Activated CD8-positive, alpha-beta memory T cell treated with anti-CD3 and anti-CD28 coated beads, Interleukin-2, amount 50 U/mL, for 1 hour (primary cell): Measurements from ENCODE around the gene LIMA1.
A peak's percentile ranks its signal among the peaks of the same experiment; 100 is the strongest.
"Not testable (repeated sequence)": the region's sequence is repeated elsewhere in the genome, so short reads cannot be mapped to it uniquely, and the experiment has no call there.

Experiments used
- DNase-seq: peaks from one replicate; pipeline ENCODE4 v3.0.0-alpha.2; 2020; ENCODE audit errors: extremely low read depth

Gene LIMA1

GRCh38 chr12:50248411-50248810, 34.9 kb downstream of the LIMA1 start:
- no peak for DNase-seq

DNA sequence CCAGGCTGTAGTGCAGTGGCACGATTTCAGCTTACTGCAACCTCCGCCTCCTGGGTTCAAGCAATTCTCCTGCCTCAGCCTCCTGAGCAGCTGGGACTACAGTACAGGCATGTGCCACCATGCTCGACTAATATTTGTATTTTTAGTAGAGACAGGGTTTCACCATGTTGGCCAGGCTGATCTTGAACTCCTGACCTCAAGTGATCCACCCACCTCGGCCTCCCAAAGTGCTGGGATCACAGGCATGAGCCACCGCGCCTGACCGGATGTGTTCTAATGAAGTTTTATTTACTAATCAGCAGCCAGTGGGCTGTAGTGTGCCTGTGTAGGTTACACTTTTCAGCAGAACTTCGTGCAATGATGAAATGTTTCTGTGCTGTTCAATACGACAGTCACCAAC, 35.7 kb downstream of the LIMA1 start:
- not testable (repeated sequence) for DNase-seq

- DNase-seq: no peak
Observed at GRCh38 chr12:50246873-50247612, 36.3 kb downstream of the LIMA1 start.

GRCh38 chr12:50246197-50246865, 37.0 kb downstream of the LIMA1 start:
- DNase-seq: no peak

GRCh38 chr12:50243507-50243906, 39.8 kb downstream of the LIMA1 start:
- DNase-seq: no peak

DNA sequence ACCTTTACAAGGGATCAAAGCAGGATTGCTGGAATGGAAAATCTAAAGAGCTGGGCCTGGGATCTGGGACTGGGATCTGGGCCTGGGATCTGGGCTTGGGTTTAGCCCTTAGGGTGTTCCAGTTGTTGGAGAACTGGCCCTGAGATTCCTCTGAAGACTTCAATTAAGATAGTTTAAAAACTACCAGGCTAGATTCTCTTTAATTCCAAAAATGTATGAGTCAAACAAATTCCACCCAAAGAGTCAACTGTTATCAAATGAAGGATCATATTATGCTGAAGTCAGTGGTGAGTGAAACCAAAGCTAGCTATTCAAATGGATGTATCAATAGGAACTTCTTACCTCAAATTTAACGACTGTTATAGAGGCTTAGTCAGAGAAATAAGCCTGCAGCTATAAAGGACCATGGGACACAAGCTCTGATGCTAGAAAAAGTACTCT, 40.5 kb downstream of the LIMA1 start:
- DNase-seq: no peak

DNA sequence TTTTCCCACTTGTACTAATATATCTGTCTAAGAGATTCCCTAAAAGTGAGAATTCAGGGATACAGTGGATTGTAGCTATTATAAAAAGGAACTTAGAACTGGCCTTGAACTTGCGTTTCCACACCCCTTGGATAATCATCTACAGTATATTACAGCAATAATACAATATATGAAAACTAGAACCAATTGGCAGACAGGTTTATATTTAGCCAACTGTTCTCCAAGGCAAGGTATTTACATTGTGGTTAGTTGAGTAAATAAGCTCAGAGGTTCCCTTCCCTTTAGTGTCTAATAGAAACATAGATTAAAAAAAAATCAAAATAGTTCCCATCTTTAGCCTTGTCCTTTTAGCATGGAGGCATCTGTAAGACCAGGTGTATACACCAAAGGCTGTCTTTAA, 42.1 kb downstream of the LIMA1 start:
- DNase-seq: no peak

DNA sequence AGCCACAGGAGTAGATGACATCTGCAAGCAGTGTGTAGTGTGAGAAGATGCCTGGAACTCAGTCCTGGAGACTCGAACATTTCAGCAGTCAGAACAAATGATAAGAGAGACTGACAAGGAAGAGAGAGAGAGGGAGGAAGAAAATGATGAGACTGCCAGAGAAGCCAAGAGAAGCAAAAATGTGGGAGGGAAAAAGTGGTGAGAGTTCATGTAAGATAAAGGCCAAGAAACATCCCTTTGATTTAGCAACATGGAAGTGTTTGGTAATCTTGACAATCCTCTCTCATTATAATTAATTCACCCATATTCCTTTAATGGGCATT, 42.6 kb downstream of the LIMA1 start:
- DNase-seq: no peak

DNA sequence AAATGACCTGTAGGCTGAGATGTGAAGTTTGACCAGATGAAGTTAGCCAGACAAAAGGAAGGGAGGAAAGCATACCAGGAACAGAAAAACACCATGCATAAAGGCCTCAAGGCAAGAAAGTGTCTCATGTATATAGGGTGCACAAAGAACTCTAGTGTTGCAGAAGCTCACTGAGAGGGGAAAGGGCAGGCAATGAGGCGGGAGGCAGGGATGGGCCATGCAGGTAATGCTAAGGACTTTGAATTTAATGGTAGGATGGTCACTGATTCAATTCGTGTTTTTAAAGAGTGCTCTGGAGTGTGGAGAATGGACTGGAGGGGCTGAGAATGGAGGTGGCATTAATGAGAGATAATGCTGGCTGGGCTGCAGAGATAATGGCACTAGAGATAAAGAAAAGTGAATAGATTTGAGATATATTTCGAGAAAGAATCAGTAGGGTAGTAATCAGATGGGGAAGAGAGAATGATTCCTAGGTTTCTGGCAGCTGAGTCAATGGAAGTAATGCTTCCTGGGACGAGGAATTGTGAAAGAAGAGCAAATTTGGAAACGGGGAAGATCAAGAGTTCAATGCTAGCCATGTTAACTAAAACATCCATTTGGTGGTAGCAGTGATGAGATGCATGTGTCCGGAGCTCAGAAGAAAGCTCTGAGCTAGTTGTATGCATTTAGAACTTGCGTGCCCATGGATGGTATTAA, 43.1 kb downstream of the LIMA1 start:
- DNase-seq: no peak

GRCh38 chr12:50239355-50239891, 43.9 kb downstream of the LIMA1 start:
- DNase-seq: no peak

- DNase-seq: no peak
Observed at GRCh38 chr12:50234347-50234746, 49.0 kb downstream of the LIMA1 start.

DNA sequence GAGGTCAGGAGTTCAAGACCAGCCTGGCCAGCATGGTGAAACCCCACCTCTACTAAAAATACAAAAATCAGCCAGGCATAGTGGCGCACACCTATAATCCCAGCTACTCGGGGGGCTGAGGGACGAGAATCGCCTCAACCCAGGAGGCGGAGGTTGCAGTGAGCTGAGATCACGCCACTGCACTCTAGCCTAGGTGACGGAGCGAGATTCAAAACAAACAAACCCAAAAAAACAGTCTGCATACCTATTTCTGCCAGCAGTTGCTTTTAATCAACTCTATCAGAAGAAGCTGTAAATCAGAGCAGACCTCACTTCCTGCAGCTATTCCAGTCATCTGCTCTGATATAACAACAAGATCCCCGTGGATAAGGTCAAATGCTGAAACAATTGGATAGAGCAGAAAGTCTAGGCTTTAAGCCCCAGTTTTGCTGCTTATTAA, 50.5 kb downstream of the LIMA1 start:
- DNase-seq: no peak

- DNase-seq: no peak
Observed at GRCh38 chr12:50232206-50232605, 51.1 kb downstream of the LIMA1 start.

DNA sequence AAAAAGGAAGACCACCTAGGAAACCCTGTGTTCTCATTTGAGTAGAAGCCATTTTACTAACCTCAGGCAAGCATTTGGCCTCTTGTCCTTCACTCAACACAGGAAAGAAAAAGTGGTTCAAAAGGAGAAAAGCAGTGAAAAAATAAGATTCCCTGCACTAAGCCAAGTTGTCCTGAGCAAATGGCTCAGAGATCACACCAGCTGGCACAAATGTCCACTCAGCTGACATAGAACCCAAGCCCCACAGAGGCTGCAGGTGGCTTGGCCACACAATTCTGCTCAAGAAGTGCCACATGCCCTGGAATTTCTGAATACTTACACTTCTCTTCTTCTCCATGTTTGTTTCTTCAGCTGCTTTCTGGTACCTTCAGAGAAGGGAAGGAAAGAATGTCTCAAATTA, 52.0 kb downstream of the LIMA1 start:
- no peak for DNase-seq

DNA sequence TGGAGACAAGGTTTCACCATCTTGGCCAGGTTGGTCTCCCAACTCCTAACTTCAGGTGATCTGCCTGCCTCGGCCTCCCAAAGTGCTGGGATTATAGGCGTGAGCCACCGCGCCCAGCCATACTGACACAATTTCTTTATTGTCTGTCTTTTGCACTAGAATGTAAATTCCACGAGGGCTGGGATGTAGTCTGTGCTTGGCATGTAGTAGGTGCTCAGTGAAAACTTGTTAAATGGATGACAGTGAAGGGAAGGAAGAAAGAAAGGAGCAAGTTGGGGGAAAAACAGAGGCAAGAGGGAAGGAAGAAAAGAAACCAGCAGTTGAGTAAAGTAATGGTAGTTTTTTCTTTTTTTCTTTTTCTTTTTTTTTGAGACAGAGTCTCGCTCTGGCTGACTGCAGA, 53.1 kb downstream of the LIMA1 start:
- no peak for DNase-seq

- DNase-seq: peak; percentile 18
Observed at GRCh38 chr12:50224026-50224692, 59.2 kb downstream of the LIMA1 start.

DNA sequence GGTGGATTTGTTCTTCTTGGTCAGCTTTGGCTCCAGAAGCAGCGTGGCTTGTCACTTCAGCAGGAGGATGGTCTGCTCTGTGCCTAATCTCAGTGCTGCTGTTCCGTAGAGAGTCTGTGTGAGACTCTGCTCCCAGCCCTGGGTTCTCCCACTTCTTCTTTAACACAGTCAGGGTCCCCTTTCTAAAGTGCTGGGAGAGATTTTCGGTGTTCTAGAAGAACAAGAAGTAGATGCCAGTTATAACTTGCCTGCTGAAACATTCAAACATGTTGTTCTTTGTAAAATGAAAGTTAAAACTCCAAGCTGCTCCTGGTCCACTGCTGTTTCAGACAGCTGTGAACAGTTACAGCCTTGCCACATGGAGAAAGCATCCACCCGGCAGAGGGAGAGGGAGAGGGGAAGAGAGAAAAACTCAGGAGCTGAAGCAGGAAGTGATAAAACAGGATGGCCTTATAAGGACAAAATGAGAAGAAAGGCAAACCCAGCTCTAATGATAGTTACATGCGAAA, 61.0 kb downstream of the LIMA1 start:
- no peak for DNase-seq

GRCh38 chr12:50221228-50222008, 61.9 kb downstream of the LIMA1 start:
- no peak for DNase-seq

- DNase-seq: no peak
Observed at GRCh38 chr12:50220363-50220995, 62.8 kb downstream of the LIMA1 start.

- DNase-seq: no peak
Observed at GRCh38 chr12:50219544-50219943, 63.8 kb downstream of the LIMA1 start.

GRCh38 chr12:50219001-50219400, 64.3 kb downstream of the LIMA1 start:
- not testable (repeated sequence) for DNase-seq
